ENCODE data around the gene AGO4. TPM values are rescaled to one million over a fixed set of nuclear protein-coding genes. Genes with fewer than 3 reads are reported as not detected.
"Not testable (repeated sequence)": the region's sequence is repeated elsewhere in the genome, so short reads cannot be mapped to it uniquely, and the experiment has no call there.

The AGO4 gene
- total RNA-seq, 2 donors from 2014 or later, result 16.2 to 19.4 TPM

- Histone ChIP-seq H3K9me3 (no peaks in the 10 kb centered on the region), H3K4me3 (no peak overlapping the region), H3K4me1 (ENCODE audit: control insufficient read depth in 1 of 2, low read depth in 2 of 2) (no peaks in the 10 kb centered on the region), H3K27me3 (replicated peaks; ENCODE audit: insufficient read depth) (no peaks in the 10 kb centered on the region), H3K36me3 (no peaks in the 10 kb centered on the region), H3K27ac (no peak overlapping the region)
- DNase-seq (ENCODE audit: low spot score) (no peak), ATAC-seq (ENCODE audit: insufficient number of reproducible peaks, low FRiP score, low read depth) (no peak)
- TF ChIP-seq CTCF (IDR thresholded peaks at IDR 0.05), result no peak
Observed at GRCh38 chr1:35788139-35788538, 19.7 kb upstream of the AGO4 start.

GRCh38 chr1:35790670-35791069 is 17.1 kb upstream of the AGO4 start:
- no peak for TF ChIP-seq CTCF (IDR thresholded peaks at IDR 0.05)
- Histone ChIP-seq H3K27me3 (replicated peaks; ENCODE audit: insufficient read depth) (no peaks in the 10 kb centered on the region), H3K4me3 (no peak overlapping the region), H3K36me3 (no peaks in the 10 kb centered on the region), H3K4me1 (ENCODE audit: control insufficient read depth in 1 of 2, low read depth in 2 of 2) (no peaks in the 10 kb centered on the region), H3K27ac (no peak overlapping the region), H3K9me3 (no peaks in the 10 kb centered on the region)
- DNase-seq (ENCODE audit: low spot score), result no peak
- no peak for ATAC-seq (ENCODE audit: insufficient number of reproducible peaks, low FRiP score, low read depth)

- Histone ChIP-seq H3K4me3 (no peak overlapping the region), H3K9me3 (no peaks in the 10 kb centered on the region), H3K27ac (no peak overlapping the region), H3K36me3 (no peaks in the 10 kb centered on the region), H3K4me1 (ENCODE audit: control insufficient read depth in 1 of 2, low read depth in 2 of 2) (no peaks in the 10 kb centered on the region), H3K27me3 (replicated peaks; ENCODE audit: insufficient read depth) (no peaks in the 10 kb centered on the region)
- DNase-seq (ENCODE audit: low spot score) (no peak), ATAC-seq (ENCODE audit: insufficient number of reproducible peaks, low FRiP score, low read depth) (no peak)
- TF ChIP-seq CTCF (IDR thresholded peaks at IDR 0.05), result no peak
Observed at GRCh38 chr1:35795295-35795694, 12.5 kb upstream of the AGO4 start.

GRCh38 chr1:35797380-35797779 is 10.4 kb upstream of the AGO4 start:
- no peak for DNase-seq (ENCODE audit: low spot score)
- H3K27ac ChIP-seq, result no peak overlapping the region
- no peak for TF ChIP-seq CTCF (IDR thresholded peaks at IDR 0.05)
- no peaks in the 10 kb centered on the region for H3K36me3 ChIP-seq
- no peaks in the 10 kb centered on the region for H3K4me1 ChIP-seq (ENCODE audit: control insufficient read depth in 1 of 2, low read depth in 2 of 2)
- H3K9me3 ChIP-seq, result no peaks in the 10 kb centered on the region
- no peak for ATAC-seq (ENCODE audit: insufficient number of reproducible peaks, low FRiP score, low read depth)
- no peaks in the 10 kb centered on the region for H3K27me3 ChIP-seq (replicated peaks; ENCODE audit: insufficient read depth)
- no peak overlapping the region for H3K4me3 ChIP-seq

- H3K4me1 ChIP-seq (ENCODE audit: control insufficient read depth in 1 of 2, low read depth in 2 of 2); H3K36me3 ChIP-seq; H3K27me3 ChIP-seq (replicated peaks; ENCODE audit: insufficient read depth); H3K9me3 ChIP-seq; ATAC-seq (ENCODE audit: insufficient number of reproducible peaks, low FRiP score, low read depth); H3K27ac ChIP-seq; H3K4me3 ChIP-seq; DNase-seq (ENCODE audit: low spot score): not testable (repeated sequence)
Observed at GRCh38 chr1:35798019-35798418, 9.8 kb upstream of the AGO4 start.

GRCh38 chr1:35800167-35800887 is 7.5 kb upstream of the AGO4 start:
- H3K4me1 ChIP-seq (ENCODE audit: control insufficient read depth in 1 of 2, low read depth in 2 of 2); H3K4me3 ChIP-seq; ATAC-seq (ENCODE audit: insufficient number of reproducible peaks, low FRiP score, low read depth); H3K36me3 ChIP-seq; H3K27me3 ChIP-seq (replicated peaks; ENCODE audit: insufficient read depth); DNase-seq (ENCODE audit: low spot score); H3K9me3 ChIP-seq; H3K27ac ChIP-seq: not testable (repeated sequence)
